GM12878 (cell line): ENCODE measurements around the gene CTDNEP1. TPM values are rescaled to one million over a fixed set of nuclear protein-coding genes. Genes with fewer than 3 reads are reported as not detected.

Source experiments
- EED ChIP-seq: sonication (generic); IDR thresholded peaks from 2 replicates; pipeline ENCODE4 v1.6.1; 2016; ENCODE audit warnings: antibody characterized with exemption, low read depth
- HDAC6 ChIP-seq: fragments of 200-600 bp; sonication (generic); IDR thresholded peaks from one replicate; pipeline ENCODE4 v1.8.0; 2017; ENCODE audit warnings: antibody characterized with exemption; ENCODE audit not compliant: unreplicated experiment
- RBBP5 ChIP-seq: fragments of 200-600 bp; sonication (generic); conservative IDR thresholded peaks from 2 replicates; pipeline ENCODE4 v1.6.1; 2016
- SIX5 ChIP-seq: IDR thresholded peaks from 2 replicates; pipeline ENCODE4 v1.6.1; 2011; ENCODE audit warnings: mild to moderate bottlenecking, low read depth, low read length, moderate library complexity; ENCODE audit not compliant: severe bottlenecking
- polyA plus RNA-seq, 11 experiments: library from polyadenylated mRNA; depleted of rRNA in 4 of 11; unstranded in 6 of 11; stranded (reverse) in 5 of 11; fragments of >200 nt; fragmentation: Nextera tagmentation in 4 of 11; fragmentation: Illumina TruSeq in 1 of 11; extraction: Ambion mirVana in 4 of 11; extraction: Trizol in 1 of 11; gene quantifications; 1 replicate in 1 of 11; 2 replicates in 10 of 11; pipeline versions ENCODE4 v1.2.1 to v1.2.3, GENCODE V29; 2011 to 2016; ENCODE audit warnings: inconsistent platforms in 2 of 11, missing spikeins in 2 of 11, low read depth in 1 of 11
- total RNA-seq, 4 experiments: library from RNA; depleted of rRNA in 3 of 4; stranded (reverse); fragments of >200 nt in 3 of 4; fragmentation: Illumina TruSeq in 1 of 4; extraction: Trizol in 1 of 4; gene quantifications; 2 replicates each; pipeline versions ENCODE4 v1.2.1 to v1.2.3, GENCODE V29; 2013 to 2021
- TF ChIP-seq, protein P1 (sequence below): fragments of 450-650 bp; IDR thresholded peaks from 2 replicates; pipeline ENCODE4 v1.6.1; 2017; ENCODE audit warnings: borderline replicate concordance
- TF ChIP-seq, protein P2 (sequence below): fragments of 450-650 bp; formaldehyde crosslinking; IDR thresholded peaks from 2 replicates; pipeline ENCODE4 v1.4.0; 2020; ENCODE audit warnings: mild to moderate bottlenecking, moderate library complexity
- TF ChIP-seq, protein P3 (sequence below): fragments of 450-650 bp; IDR thresholded peaks from 2 replicates; pipeline ENCODE4 v1.6.1; 2018; ENCODE audit warnings: borderline replicate concordance, mild to moderate bottlenecking; ENCODE audit not compliant: partially characterized antibody

CTDNEP1 gene
- total and polyA plus RNA-seq, 10 of the 15 experiments (the other 5 are each of a cell fraction or from before 2014, with no cell fraction given), result 23.7 to 176 (median 30.3) TPM

DNA sequence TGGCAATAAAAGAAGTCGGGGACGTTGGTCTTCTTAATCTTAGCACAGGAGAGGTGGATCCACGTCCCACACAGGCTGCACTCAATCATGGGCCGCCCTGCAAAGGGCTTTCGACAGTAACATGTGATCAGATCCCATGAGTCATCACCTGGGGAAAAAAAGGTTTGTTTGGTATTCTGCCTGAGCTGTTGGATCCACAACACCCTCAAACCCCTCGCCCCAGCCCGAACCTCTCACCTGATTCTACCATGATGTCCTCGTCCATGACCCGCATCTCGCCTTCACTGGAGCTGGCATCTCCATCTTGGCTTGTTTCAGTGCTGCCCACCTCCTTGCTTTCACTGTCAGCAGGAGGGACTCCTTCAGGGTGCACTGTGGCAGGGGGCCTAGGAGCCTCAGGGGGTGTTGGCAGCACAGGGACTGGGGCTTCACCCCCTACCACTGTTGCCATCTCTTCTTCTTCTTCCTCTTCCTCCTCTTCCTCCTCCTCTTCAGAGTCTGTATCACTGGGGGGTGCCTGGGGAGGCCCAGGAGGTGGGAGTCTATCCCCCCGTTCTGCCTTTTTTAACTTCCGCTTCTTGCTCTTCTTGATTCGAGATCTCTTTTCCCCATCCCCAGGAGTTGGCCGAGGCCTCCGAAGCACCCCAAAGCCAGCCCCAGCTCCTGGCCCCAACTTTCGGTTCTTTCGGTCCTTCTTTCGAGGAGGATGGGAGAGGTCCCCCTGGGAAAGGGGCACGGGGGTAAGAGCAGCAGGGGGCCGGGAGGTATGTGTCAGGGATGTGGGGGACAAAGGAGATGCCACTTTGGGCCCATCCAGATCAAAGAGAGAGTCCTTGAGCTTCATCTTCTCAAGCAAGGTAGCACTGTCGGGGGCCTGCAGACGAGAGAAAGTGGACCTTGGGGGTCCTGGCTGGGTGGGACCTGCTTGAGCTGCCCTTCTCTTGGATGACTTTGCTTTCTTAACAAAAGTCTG is 15.6 kb downstream of the CTDNEP1 start (continued):
- TF ChIP-seq, protein P1, sequence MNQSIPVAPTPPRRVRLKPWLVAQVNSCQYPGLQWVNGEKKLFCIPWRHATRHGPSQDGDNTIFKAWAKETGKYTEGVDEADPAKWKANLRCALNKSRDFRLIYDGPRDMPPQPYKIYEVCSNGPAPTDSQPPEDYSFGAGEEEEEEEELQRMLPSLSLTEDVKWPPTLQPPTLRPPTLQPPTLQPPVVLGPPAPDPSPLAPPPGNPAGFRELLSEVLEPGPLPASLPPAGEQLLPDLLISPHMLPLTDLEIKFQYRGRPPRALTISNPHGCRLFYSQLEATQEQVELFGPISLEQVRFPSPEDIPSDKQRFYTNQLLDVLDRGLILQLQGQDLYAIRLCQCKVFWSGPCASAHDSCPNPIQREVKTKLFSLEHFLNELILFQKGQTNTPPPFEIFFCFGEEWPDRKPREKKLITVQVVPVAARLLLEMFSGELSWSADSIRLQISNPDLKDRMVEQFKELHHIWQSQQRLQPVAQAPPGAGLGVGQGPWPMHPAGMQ, result no peak
- TF ChIP-seq EED (no peak), RBBP5 (no peak), HDAC6 (no peak), SIX5 (no peak)
- TF ChIP-seq, protein P2, sequence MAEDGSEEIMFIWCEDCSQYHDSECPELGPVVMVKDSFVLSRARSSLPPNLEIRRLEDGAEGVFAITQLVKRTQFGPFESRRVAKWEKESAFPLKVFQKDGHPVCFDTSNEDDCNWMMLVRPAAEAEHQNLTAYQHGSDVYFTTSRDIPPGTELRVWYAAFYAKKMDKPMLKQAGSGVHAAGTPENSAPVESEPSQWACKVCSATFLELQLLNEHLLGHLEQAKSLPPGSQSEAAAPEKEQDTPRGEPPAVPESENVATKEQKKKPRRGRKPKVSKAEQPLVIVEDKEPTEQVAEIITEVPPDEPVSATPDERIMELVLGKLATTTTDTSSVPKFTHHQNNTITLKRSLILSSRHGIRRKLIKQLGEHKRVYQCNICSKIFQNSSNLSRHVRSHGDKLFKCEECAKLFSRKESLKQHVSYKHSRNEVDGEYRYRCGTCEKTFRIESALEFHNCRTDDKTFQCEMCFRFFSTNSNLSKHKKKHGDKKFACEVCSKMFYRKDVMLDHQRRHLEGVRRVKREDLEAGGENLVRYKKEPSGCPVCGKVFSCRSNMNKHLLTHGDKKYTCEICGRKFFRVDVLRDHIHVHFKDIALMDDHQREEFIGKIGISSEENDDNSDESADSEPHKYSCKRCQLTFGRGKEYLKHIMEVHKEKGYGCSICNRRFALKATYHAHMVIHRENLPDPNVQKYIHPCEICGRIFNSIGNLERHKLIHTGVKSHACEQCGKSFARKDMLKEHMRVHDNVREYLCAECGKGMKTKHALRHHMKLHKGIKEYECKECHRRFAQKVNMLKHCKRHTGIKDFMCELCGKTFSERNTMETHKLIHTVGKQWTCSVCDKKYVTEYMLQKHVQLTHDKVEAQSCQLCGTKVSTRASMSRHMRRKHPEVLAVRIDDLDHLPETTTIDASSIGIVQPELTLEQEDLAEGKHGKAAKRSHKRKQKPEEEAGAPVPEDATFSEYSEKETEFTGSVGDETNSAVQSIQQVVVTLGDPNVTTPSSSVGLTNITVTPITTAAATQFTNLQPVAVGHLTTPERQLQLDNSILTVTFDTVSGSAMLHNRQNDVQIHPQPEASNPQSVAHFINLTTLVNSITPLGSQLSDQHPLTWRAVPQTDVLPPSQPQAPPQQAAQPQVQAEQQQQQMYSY, result no peak
- TF ChIP-seq, protein P3, sequence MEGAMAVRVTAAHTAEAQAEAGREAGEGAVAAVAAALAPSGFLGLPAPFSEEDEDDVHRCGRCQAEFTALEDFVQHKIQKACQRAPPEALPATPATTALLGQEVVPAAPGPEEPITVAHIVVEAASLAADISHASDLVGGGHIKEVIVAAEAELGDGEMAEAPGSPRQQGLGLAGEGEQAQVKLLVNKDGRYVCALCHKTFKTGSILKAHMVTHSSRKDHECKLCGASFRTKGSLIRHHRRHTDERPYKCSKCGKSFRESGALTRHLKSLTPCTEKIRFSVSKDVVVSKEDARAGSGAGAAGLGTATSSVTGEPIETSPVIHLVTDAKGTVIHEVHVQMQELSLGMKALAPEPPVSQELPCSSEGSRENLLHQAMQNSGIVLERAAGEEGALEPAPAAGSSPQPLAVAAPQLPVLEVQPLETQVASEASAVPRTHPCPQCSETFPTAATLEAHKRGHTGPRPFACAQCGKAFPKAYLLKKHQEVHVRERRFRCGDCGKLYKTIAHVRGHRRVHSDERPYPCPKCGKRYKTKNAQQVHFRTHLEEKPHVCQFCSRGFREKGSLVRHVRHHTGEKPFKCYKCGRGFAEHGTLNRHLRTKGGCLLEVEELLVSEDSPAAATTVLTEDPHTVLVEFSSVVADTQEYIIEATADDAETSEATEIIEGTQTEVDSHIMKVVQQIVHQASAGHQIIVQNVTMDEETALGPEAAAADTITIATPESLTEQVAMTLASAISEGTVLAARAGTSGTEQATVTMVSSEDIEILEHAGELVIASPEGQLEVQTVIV, result no peak
